ENCODE results near the gene ABCC6.
A peak's percentile ranks its signal among the peaks of the same experiment; 100 is the strongest.
"Not testable (repeated sequence)": the region's sequence is repeated elsewhere in the genome, so short reads cannot be mapped to it uniquely, and the experiment has no call there.

ABCC6 gene

DNA sequence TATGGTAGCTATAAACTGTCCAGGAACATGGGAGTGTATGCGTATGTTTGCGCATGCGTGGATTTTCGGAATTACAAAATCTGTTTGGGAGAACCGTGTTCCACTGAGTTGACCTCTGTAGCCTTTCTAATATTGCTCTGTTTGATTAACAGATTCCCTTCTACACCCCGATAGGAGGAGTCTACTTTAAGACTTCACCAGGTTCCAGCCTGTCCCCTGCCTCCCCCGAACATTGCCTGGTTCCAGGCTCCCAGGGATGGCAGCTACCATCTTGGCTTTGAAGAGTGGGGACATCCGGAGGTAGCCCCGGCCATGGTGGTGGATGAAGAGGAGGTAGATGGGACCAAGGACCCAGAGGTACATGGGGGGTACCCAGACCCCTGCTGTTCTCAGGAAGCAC is 1.9 kb downstream of the ABCC6 start:
- not testable (repeated sequence) for DNase-seq

- DNase-seq = not testable (repeated sequence)
Observed at GRCh38 chr16:16220449-16220848, 2.8 kb downstream of the ABCC6 start.

- not testable (repeated sequence) for DNase-seq
Observed at GRCh38 chr16:16218787-16219186, 4.5 kb downstream of the ABCC6 start.

- not testable (repeated sequence) for DNase-seq
Observed at GRCh38 chr16:16218349-16218748, 4.9 kb downstream of the ABCC6 start.

DNA sequence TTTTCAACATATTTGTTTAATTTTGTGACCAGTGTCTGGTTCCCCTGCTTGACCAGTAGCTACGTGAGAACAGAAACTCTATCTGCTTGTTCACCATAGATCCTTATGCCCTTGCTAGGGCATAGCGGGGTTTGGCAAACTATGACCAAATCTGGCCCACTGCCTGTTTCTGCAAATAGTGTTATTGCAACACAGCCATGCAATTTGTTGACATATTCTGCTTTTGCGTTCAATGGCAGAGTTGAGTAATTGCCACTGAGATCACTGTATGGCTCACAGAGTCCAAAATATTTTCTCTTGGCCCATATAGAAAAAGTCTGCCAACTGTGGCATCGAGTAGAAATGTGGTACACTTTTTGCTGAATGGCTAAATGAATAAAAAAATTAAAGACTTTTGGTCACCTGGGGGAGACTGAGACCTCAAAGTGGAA is 9.4 kb downstream of the ABCC6 start:
- DNase-seq = not testable (repeated sequence)

DNA sequence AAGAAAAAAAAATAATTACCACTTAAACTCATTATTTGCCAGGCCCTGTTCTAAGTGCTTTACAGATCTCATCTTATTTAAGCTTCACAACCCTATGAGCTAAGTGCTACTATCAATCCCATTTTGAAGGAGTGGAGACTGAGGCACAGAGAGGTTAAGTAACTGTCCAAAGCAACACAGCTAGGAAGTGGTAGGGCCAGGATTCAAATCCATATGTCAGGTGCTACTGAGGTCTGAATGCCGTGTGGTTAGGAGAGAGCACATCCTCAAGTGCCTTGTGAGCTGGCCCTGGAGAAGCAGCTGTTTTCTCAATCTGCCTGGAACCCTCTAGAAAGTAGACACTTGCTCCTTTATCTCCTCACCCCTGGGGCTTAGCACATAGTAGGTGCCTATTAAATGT is 11.9 kb downstream of the ABCC6 start:
- DNase-seq = not testable (repeated sequence)

DNA sequence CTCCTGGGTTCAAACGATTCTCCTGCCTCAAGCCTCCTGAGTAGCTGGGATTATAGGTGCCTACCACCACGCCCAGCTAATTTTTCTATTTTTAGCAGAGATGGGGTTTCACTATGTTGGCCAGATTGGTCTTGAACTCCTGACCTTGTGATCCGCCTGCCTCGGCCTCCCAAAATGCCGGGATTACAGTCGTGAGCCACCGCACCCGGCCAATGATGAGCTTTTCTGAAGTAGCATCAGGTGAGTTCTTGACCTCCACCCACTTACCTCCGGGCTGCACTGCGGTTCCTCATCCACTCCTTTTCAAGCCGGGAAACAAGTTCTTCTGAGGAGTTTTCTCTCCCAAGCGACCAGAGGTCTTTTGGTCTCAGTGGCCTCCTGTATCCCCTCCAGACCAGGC is 14.8 kb downstream of the ABCC6 start:
- not testable (repeated sequence) for DNase-seq

- DNase-seq = not testable (repeated sequence)
Observed at GRCh38 chr16:16207787-16208334, 15.4 kb downstream of the ABCC6 start.

- DNase-seq = not testable (repeated sequence)
Observed at GRCh38 chr16:16207097-16207786, 16.1 kb downstream of the ABCC6 start.

GRCh38 chr16:16205864-16206263 is 17.4 kb downstream of the ABCC6 start:
- DNase-seq = not testable (repeated sequence)

DNA sequence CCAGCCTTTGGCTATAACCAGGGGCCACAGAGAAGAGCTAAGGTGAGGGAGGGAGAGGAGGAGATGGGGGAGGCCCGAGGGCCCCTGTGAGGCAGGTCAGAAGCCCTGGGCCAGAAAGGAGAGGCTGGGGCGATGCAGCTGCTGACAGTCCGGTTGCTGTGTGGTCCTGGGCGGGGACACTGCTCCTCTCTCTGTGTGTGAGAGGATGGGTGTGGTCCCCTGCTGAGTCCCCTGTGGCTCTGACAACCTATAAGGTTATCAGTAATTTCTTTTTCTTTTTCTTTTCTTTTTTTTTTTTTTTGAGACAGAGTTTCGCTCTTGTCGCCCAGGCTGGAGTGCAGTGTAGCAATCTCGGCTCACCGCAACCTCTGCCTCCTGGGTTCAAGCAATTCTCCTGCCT is 18.7 kb downstream of the ABCC6 start:
- not testable (repeated sequence) for DNase-seq

DNA sequence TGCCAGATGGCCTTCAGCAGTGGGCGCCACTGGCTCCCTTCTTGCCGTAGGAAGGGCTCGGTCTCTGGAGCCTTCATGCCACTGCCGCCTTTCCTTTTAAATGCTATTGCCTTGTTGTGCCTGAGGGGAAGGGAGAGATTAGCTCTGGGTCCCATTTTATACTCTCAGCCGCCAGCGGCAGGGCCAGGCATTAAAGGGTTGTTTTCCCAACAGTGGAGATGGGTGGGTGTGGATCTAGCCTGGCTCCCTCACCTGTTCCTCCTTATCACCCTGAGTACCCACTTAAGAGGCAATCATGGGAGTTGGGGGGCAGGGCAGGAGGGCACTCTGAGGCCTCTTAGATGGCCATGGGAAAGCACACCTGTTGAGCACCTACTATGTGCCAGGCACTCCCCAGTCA is 19.8 kb downstream of the ABCC6 start:
- DNase-seq = not testable (repeated sequence)

- DNase-seq = peak; percentile 8
Observed at GRCh38 chr16:16202400-16203143, 20.7 kb downstream of the ABCC6 start.

GRCh38 chr16:16201880-16202279 is 21.4 kb downstream of the ABCC6 start:
- DNase-seq = not testable (repeated sequence)

DNA sequence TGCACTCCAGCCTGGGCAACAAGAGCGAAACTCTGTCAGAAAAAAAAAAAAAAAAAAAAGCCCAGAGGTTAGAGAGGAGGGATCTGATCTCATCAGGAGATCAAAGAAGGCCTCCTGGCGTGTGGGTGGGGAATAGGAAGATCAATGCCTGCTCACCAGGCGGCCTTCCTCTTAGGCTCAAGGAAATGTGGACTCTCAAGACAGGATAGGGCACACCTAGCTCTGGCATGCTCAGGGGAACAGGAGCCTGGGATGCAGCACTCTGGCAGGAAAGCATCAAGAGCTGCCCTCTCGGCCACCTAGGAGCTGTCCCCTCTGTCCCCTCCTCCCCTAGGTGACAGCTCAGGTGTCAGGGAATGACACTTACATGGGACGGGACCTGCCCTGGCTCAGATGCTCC is 22.9 kb downstream of the ABCC6 start:
- not testable (repeated sequence) for DNase-seq

DNA sequence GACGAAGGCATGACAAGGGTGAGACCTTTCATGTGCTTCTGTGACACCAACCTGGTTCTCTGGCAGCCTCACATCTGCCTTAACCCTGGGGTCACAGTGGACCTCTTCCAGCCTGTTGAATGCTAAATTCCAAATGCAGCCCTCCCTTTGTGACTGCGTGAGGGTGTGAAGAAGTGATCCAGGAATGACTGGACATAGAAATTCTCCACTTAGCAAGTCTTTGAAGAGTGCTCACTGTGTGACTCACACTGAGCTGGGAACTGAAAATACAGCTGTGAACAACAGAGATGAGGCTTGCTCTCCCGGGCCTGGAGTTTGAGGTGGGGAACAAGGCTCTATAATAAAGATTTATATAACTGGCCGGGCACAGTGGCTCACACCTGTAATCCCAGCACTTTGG is 23.9 kb downstream of the ABCC6 start:
- DNase-seq = not testable (repeated sequence)

GRCh38 chr16:16197966-16198365 is 25.3 kb downstream of the ABCC6 start:
- DNase-seq = no peak

DNA sequence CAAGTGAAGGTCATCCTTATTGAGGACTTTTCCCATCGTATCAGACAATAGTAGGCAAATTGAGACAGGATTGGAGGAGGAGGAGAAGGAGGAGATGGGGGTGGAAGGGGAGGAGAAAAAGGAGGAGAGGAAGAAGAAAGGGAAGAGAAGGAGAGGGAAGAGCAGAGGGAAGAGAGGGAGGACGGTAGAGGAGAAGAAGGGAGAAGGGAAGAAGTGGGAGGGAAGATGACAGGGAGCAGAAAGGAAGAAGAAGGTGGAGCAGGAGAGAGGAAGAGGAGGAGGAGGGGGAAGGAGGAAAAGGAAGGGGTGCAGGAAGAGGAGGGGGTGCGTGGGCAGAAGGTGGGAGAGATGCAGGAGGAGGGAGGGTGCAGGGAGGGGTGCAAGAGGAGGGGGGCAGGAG is 26.0 kb downstream of the ABCC6 start:
- DNase-seq = no peak

GRCh38 chr16:16196099-16196498 is 27.2 kb downstream of the ABCC6 start:
- no peak for DNase-seq

DNA sequence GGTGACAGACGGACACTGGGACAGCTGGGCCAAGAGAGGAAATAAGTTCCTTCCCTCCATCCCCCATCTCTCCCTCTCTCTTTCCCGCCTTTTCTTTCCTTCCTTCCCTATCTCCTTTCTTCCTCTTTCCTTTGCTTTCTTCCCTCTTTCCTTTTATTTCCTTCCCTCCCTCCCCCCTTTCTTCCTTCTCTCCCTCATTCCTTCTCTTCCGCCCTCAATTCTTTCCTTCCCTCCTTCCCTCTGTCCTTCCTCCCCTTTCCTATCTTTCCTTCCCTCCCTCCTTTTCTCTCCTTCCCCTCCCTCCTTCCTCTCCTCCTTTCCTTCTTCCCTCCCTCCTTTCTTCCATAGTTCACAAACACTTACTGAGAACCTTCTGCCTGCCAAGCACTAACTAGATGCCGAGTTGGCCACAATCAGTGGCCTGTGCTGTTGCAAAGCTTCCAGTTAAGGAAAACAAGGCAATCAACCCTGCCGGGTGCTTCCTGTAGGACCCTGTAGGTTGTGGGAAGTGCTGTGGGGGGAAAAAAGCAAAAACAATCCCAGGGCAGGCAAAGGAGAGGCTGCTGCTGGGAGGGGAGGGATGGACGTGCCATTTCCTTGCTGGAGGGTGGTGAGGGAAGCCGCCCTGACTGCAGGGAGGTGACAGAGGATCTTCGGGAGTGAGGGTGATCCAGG is 31.7 kb downstream of the ABCC6 start:
- DNase-seq = no peak

GRCh38 chr16:16190966-16191365 is 32.3 kb downstream of the ABCC6 start:
- DNase-seq = not testable (repeated sequence)

DNA sequence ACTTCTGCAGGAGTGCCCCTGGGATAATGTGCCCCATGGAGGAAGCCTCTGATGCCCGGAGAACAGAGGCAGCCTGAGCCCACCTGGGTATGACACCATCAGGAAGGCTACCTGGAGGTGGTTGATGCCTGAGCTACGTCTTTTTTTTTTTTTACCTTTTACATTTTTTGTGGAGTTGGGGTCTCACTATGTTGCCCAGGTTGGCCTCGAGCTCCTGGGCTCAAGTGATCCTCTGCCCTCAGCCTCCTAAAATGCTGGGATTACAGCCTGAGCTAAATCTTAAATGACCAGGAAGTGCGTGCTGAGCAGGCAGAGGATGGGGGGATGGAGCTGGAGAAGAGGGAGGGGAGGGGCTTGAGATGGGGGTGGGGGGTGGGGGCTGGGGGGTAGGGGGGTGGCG is 32.7 kb downstream of the ABCC6 start:
- DNase-seq = no peak

DNA sequence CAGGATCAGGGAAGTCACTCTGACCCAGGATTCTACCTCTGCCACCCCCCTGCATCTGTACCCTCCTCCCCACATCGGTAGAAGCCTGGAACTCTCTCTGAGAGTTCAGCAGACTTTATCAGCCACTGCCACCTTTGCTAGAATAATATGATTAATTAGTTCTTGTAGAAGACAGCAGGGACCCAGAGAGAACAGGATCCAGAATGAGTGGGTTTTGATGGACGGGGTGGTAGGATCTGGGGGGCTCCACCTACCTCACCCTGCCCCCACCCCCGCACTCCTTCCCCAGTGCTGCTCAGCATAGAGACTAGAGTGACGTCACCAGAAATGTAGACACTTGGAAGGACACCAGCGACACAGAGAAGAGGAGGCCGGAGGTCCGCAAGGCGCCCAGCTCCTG is 33.5 kb downstream of the ABCC6 start:
- DNase-seq = no peak
